GM23248 (cell line): ENCODE data around the gene ABCC3. TPM values are rescaled to one million over a fixed set of nuclear protein-coding genes. Genes with fewer than 3 reads are reported as not detected.

Experiments
- DNase-seq: peaks from one replicate; pipeline ENCODE4 v3.0.0-alpha.2; 2015
- H2AFZ ChIP-seq: fragments of 200-600 bp; sonication (generic); 2 replicates; pipeline ENCODE4 v1.6.1; 2016; ENCODE audit warnings: antibody characterized with exemption
- H3F3A ChIP-seq: fragments of 200-600 bp; sonication (generic); 2 replicates; pipeline ENCODE4 v1.6.1; 2016; ENCODE audit warnings: mild to moderate bottlenecking, antibody characterized with exemption, mixed run types; ENCODE audit not compliant: insufficient read depth
- H3K27ac ChIP-seq: fragments of 200-600 bp; sonication (generic); 2 replicates; pipeline ENCODE4 v1.5.1; 2016; ENCODE audit warnings: mild to moderate bottlenecking
- H3K27me3 ChIP-seq: fragments of 200-600 bp; sonication (generic); replicated peaks from 2 replicates; pipeline ENCODE4 v1.6.1; 2016; ENCODE audit warnings: mild to moderate bottlenecking; ENCODE audit not compliant: insufficient read depth
- H3K36me3 ChIP-seq: fragments of 200-600 bp; sonication (generic); 2 replicates; pipeline ENCODE4 v1.6.1; 2016; ENCODE audit warnings: low read depth, mild to moderate bottlenecking
- H3K4me1 ChIP-seq: fragments of 200-600 bp; sonication (generic); 2 replicates; pipeline ENCODE4 v1.6.1; 2016; ENCODE audit warnings: mild to moderate bottlenecking; ENCODE audit not compliant: insufficient read depth
- H3K4me2 ChIP-seq: fragments of 200-600 bp; sonication (generic); one replicate; pipeline ENCODE4 v1.6.1; 2016; ENCODE audit warnings: mild to moderate bottlenecking; ENCODE audit not compliant: unreplicated experiment
- H3K4me3 ChIP-seq: fragments of 200-600 bp; sonication (generic); 2 replicates; pipeline ENCODE4 v1.5.1; 2016; ENCODE audit warnings: mild to moderate bottlenecking
- H3K79me2 ChIP-seq: fragments of 200-600 bp; sonication (generic); 2 replicates; pipeline ENCODE4 v1.6.1; 2016; ENCODE audit warnings: mild to moderate bottlenecking; ENCODE audit not compliant: insufficient read depth
- H3K9ac ChIP-seq: fragments of 200-600 bp; sonication (generic); 2 replicates; pipeline ENCODE4 v1.6.1; 2016; ENCODE audit warnings: mild to moderate bottlenecking
- H3K9me2 ChIP-seq: fragments of 200-600 bp; sonication (generic); 2 replicates; pipeline ENCODE4 v1.6.1; 2016; ENCODE audit warnings: mixed run types, mild to moderate bottlenecking, moderate library complexity; ENCODE audit not compliant: insufficient read depth
- H3K9me3 ChIP-seq: fragments of 200-600 bp; sonication (generic); one replicate; pipeline ENCODE4 v1.6.1; 2017; ENCODE audit warnings: low read depth
- H4K20me1 ChIP-seq: fragments of 200-600 bp; sonication (generic); 2 replicates; pipeline ENCODE4 v1.6.0; 2016; ENCODE audit not compliant: insufficient read depth
- EZH2 ChIP-seq: fragments of 200-600 bp; sonication (generic); IDR thresholded peaks from 2 replicates; pipeline ENCODE4 v1.6.1; 2018; ENCODE audit warnings: antibody characterized with exemption, mild to moderate bottlenecking; ENCODE audit not compliant: insufficient read depth, poor library complexity, severe bottlenecking
- EZH2phosphoT487 ChIP-seq: fragments of 200-600 bp; sonication (generic); IDR thresholded peaks from 2 replicates; pipeline ENCODE4 v1.6.1; 2018; ENCODE audit warnings: antibody characterized with exemption, moderate library complexity, mild to moderate bottlenecking, low read depth; ENCODE audit not compliant: insufficient read depth
- WGBS, 2 experiments: methylation state at CpG; one replicate each; pipeline ENCODE4 v1.1.6; 2015 to 2017; ENCODE audit warnings: low lambda C conversion rate in 2 of 2, low coverage in 1 of 2; ENCODE audit errors: missing lambda C conversion rate in 2 of 2; 5-methylcytosine and 5-hydroxymethylcytosine counted together
- in situ Hi-C: fragments of 300-500 bp; cut with MboI; formaldehyde crosslinking; loops from 2 replicates; pipeline ENCODE4 v1.15.0; 2020
- polyA plus RNA-seq: library from polyadenylated mRNA; unstranded; fragments of >200 nt; fragmentation: Nextera tagmentation; extraction: Ambion mirVana; gene quantifications from 2 replicates; pipeline ENCODE4 v1.2.1, GENCODE V29; 2016
- total RNA-seq: library from RNA; depleted of rRNA; stranded (reverse); fragments of >200 nt; shearing (Covaris generic); gene quantifications from 2 replicates; pipeline ENCODE4 v1.2.3, GENCODE V29; 2014

The ABCC3 gene
- total and polyA plus RNA-seq, 2 experiments from 2014 or later = 32.0 to 38.5 TPM

GRCh38 chr17:50618941-50619340, 15.7 kb upstream of the ABCC3 start:
- Histone ChIP-seq H3K4me3 (no peak overlapping the region), H3F3A (no peaks in the 10 kb centered on the region), H3K27me3 (no peaks in the 10 kb centered on the region), H3K27ac (no peak overlapping the region), H3K36me3 (no peaks in the 10 kb centered on the region), H3K9me3 (no peaks in the 10 kb centered on the region), H3K9ac (no peak overlapping the region), H3K4me2 (no peak overlapping the region), H3K9me2 (no peaks in the 10 kb centered on the region), H3K4me1 (no peaks in the 10 kb centered on the region; the same call in 1 of the 2 replicates), H2AFZ (no peak overlapping the region), H3K79me2 (no peaks in the 10 kb centered on the region), H4K20me1 (no peaks in the 10 kb centered on the region)
- TF ChIP-seq EZH2 = no peak
- TF ChIP-seq EZH2phosphoT487 = no peak
- in situ Hi-C loops = no loop called here
- 85% methylated on average over 10 to 11 of the region's 11 CpGs for WGBS, 2 experiments
- DNase-seq = peak; percentile 48

- DNase-seq = no peak
- Histone ChIP-seq H3K27ac (no peak overlapping the region), H3K4me1 (no peaks in the 10 kb centered on the region; the same call in 1 of the 2 replicates), H3K9me2 (no peaks in the 10 kb centered on the region), H4K20me1 (no peaks in the 10 kb centered on the region), H3K9ac (no peak overlapping the region), H3F3A (no peaks in the 10 kb centered on the region), H3K79me2 (no peaks in the 10 kb centered on the region), H3K4me3 (no peak overlapping the region), H3K27me3 (no peaks in the 10 kb centered on the region), H2AFZ (no peak overlapping the region), H3K36me3 (no peaks in the 10 kb centered on the region), H3K9me3 (no peaks in the 10 kb centered on the region), H3K4me2 (no peak overlapping the region)
- 98 to 99% methylated on average over 7 of the region's 7 CpGs for WGBS, 2 experiments
- no peak for TF ChIP-seq EZH2phosphoT487
- no peak for TF ChIP-seq EZH2
- in situ Hi-C loops = no loop called here
Measured at GRCh38 chr17:50619489-50619888, 15.2 kb upstream of the ABCC3 start.

- H3K36me3 ChIP-seq = no peaks in the 10 kb centered on the region
- H3K79me2 ChIP-seq = no peaks in the 10 kb centered on the region
- no peaks in the 10 kb centered on the region; the same call in 1 of the 2 replicates for H3K4me1 ChIP-seq
- no peak for TF ChIP-seq EZH2phosphoT487
- no peak for TF ChIP-seq EZH2
- H3K9me2 ChIP-seq = no peaks in the 10 kb centered on the region
- no peaks in the 10 kb centered on the region for H3F3A ChIP-seq
- no peaks in the 10 kb centered on the region for H4K20me1 ChIP-seq
- H3K9me3 ChIP-seq = no peaks in the 10 kb centered on the region
- no peak overlapping the region for H3K4me3 ChIP-seq
- no peak overlapping the region for H3K4me2 ChIP-seq
- DNase-seq = no peak
- H3K27ac ChIP-seq = no peak overlapping the region
- H3K27me3 ChIP-seq = no peaks in the 10 kb centered on the region
- no peak overlapping the region for H3K9ac ChIP-seq
- no peak overlapping the region for H2AFZ ChIP-seq
- 68 to 81% methylated on average over 5 of the region's 5 CpGs for WGBS, 2 experiments
- in situ Hi-C loops = no loop called here
Measured at GRCh38 chr17:50620237-50620636, 14.4 kb upstream of the ABCC3 start.

GRCh38 chr17:50620858-50621257, 13.8 kb upstream of the ABCC3 start:
- H3K36me3 ChIP-seq = no peaks in the 10 kb centered on the region
- no peak for TF ChIP-seq EZH2
- no peak for TF ChIP-seq EZH2phosphoT487
- H3K4me1 ChIP-seq = no peaks in the 10 kb centered on the region; the same call in 1 of the 2 replicates
- no peaks in the 10 kb centered on the region for H3K27me3 ChIP-seq
- DNase-seq = no peak
- no peaks in the 10 kb centered on the region for H3F3A ChIP-seq
- H3K4me3 ChIP-seq = no peak overlapping the region
- H3K9ac ChIP-seq = no peak overlapping the region
- H3K9me3 ChIP-seq = no peaks in the 10 kb centered on the region
- WGBS, 2 experiments = 82 to 85% methylated on average over 11 to 17 of the region's 17 CpGs
- H3K27ac ChIP-seq = no peak overlapping the region
- in situ Hi-C loops = no loop called here
- H3K79me2 ChIP-seq = no peaks in the 10 kb centered on the region
- no peaks in the 10 kb centered on the region for H3K9me2 ChIP-seq
- no peaks in the 10 kb centered on the region for H4K20me1 ChIP-seq
- no peak overlapping the region for H3K4me2 ChIP-seq
- H2AFZ ChIP-seq = no peak overlapping the region

- H3K9ac ChIP-seq = no peak overlapping the region
- no peaks in the 10 kb centered on the region for H3K9me3 ChIP-seq
- WGBS, 2 experiments = 81 to 85% methylated on average over 16 of the region's 16 CpGs
- in situ Hi-C loops = no loop called here
- H3K27ac ChIP-seq = no peak overlapping the region
- no peaks in the 10 kb centered on the region for H3K9me2 ChIP-seq
- H3K27me3 ChIP-seq = no peaks in the 10 kb centered on the region
- H3K4me3 ChIP-seq = no peak overlapping the region
- TF ChIP-seq EZH2phosphoT487 = no peak
- TF ChIP-seq EZH2 = no peak
- no peaks in the 10 kb centered on the region for H4K20me1 ChIP-seq
- DNase-seq = no peak
- no peaks in the 10 kb centered on the region; the same call in 1 of the 2 replicates for H3K4me1 ChIP-seq
- no peaks in the 10 kb centered on the region for H3K36me3 ChIP-seq
- no peak overlapping the region for H3K4me2 ChIP-seq
- no peak overlapping the region for H2AFZ ChIP-seq
- H3F3A ChIP-seq = no peaks in the 10 kb centered on the region
- no peaks in the 10 kb centered on the region for H3K79me2 ChIP-seq
Measured at GRCh38 chr17:50621574-50622031, 13.1 kb upstream of the ABCC3 start.
